Activated CD4-positive, CD25-positive, alpha-beta regulatory T cell (primary cell): ENCODE results near the gene TFRC.
"Not testable (repeated sequence)": the region's sequence is repeated elsewhere in the genome, so short reads cannot be mapped to it uniquely, and the experiment has no call there.

ENCODE experiments used
- DNase-seq, 4 experiments: peaks; one replicate each; lab custom pipeline; 2025; lab: John Stamatoyannopoulos, UW

TFRC gene

DNA sequence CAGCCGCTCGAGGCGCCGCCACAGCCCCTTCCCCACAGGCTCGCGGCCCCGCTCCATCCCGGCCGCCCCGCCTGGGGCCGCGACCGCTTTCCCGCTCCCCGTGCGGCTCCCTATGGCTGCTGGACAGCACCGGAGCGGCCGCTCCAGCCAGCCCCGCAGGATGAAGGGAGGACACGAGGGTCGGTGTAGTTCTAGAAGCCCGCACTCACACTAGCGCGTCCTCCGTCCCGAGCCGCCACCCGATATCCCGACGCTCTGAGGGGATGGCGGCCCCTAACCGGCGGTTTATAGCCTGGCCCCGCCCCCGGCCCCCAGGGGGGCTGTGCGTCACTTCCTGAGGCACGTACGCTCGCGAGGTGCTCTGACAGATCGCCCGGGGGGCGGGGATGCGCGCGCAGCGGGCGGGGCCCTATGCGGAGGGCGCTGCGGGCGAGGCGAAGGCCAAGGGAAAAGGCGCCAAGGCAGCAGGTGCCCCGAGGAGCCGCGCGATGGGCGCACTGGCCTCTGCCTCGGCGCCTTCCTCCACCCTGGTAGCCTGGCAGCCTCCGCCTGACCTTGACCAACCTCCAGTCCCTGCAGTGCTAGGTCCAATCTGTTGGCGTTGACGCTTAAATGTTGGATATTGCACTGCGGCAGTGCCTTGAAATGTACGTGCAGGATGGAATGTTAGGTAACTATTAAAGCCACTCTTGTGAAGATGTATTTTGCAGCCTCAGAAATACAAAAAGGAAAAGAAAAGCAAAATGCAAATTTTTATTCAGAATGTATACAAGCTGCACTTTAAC lies at the start of gene TFRC:
Gene TFRC, minus strand, starts transcription at position 257 of the 785 bp plus-strand sequence. CDS start 4,991 bp downstream, outside the sequence.
- peak; percentile 93 to 95 (median 94) for DNase-seq

DNA sequence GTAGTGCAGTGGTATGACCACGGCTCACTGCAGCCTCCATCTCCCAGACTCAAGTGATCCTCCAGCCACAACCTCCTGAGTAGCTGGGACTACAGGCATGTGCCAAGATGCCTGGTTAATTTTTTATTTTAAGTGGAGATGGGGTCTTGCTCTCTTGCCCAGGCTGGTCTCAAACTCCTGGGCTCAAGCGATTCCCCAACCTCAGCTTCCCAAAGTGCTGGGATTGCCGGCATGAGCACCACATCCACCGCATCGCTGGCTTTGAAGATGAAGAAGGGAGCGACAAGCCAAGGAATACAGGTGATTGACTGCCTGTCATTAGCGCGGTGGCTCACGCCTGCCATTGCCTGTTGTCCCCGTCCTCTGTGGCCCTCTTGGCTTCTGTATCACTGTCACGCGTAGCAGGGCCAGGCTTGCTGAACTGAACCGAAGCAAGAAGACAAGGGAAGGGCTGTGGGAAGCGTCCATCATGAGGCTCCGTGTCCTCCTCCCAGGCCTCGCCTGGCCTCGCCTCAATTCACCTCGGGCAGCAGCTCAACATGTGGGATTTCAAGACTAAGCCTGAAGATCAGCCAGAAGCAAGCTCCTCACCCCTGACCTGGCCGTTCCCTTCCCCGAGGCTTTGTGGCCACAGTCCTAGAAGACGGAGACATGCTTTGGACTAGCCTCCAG lies 46.4 kb upstream of the TFRC start:
- DNase-seq = no peak

DNA sequence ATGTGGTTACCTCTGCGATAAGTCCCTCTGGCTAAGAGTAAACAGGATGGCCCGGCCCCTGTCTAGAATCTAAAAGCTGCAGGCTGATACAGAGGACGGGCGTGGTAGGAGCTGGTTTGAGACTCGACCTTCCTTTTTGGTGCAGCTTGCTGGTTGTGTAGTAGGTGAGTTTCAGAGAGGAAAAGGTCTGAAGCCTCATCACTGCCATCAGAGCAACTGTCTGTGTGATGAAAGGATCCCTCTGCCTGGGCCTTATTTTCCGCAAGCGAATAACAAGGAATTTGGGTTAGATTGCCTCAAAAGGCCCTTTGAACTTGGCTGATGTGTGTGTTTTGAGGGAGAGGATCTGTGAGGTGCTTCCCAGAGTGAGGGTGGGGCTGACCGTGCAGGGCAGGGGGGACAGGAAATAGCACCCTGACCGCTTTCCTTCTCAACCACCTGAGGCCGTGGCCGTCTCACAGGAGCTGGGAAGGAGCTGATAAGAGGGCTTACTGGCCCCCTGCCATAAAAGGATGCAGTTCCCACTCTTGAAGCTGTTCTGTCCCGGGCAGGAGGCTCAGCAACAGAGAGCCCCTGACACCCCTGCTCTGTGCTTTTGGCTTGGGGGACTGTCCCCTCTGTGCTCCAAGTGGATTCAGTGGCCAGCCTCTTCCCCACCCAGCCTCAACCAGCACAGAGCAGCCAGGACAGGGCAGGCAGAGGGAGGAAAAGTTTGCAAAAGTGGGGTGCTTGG lies 45.6 kb upstream of the TFRC start:
- no peak for DNase-seq

DNA sequence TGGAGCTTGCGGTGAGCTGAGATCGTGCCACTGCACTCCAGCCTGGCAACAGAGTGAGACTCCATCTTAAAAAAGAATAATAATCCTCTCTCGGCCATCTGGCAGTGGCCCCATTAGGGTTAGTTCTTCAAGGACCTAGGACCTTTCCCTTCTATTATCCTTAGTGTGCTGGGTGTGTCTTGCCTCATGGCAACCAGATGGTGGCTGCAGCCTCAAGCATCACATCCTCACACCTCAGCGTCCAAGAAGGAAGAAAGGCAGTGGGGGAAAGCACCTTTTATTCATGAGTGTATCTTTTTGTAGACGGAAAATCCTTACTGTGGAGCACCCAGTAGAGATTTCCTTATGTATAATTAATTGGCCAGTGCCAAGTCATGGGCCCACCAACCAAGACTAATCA lies 42.7 kb upstream of the TFRC start:
- DNase-seq = no peak

DNA sequence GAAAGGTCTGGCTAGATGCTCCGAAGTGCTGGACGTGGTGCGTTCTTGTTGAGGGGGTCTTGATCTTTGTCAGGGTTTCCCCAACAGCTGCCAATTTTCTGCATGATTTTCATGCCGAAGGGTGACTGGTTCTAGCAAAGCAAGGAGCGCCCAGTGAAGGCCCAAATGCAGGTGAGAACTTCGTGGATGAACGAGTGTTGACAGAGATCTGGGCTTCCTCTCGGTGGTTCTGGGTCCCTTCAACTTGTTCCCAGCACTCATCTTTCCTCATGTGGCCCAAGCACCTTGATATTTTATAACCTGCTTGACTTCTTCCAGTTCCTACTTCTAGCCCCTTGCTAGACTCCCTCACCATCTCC lies 40.8 kb upstream of the TFRC start:
- DNase-seq = no peak

- DNase-seq = no peak
Observed at GRCh38 chr3:196122021-196122687, 40.3 kb upstream of the TFRC start.

DNA sequence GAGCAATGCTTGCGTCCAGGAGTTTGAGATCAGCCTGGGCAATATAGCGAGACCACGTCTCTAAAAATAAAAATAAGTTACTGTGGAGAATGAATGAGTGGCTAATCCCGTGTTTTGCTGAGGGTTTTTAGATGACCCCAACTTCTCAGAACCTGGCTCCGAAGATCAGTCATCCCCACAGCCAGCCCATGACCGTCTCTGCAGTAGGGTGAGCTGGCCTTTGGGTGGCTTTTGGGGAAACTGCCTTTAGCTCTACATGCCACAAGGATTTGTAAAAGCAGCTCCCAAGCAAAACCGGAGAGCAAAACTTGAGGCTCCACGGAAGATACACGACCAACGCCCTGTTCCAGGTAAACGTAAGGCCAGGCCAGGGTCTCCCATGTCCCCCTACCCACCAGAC lies 39.2 kb upstream of the TFRC start:
- DNase-seq = no peak

DNA sequence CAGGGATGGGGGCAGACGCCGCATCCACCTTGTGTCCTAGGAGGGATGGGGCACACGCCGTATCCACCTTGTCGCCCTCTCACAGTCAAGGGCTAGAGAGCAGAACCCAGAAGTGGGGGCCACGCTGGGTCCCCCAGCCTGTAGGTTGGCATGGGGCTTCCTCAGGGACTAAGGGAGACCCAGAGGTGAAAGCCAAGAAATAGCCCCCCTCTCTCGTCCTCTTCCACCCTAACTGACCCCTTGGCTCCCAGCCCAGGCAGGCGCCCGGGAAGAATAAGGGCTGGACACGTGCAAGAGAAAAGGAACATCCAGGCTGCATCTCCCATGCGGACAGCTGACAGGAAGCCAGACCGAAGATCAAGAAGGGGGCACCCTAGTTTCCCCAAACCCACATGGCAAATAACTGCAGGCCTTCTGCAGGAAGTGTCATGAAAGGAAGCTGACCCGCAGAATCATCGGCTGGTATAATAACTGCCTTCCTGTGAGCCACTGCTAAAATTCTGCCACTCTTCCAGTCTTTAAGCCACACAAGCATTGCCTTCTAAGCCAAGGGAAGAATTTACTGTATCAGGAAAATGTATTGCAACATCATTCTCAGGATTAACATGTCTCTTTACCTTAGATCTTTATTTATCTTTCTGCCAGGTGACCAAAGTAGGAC lies 38.5 kb upstream of the TFRC start:
- DNase-seq = no peak

DNA sequence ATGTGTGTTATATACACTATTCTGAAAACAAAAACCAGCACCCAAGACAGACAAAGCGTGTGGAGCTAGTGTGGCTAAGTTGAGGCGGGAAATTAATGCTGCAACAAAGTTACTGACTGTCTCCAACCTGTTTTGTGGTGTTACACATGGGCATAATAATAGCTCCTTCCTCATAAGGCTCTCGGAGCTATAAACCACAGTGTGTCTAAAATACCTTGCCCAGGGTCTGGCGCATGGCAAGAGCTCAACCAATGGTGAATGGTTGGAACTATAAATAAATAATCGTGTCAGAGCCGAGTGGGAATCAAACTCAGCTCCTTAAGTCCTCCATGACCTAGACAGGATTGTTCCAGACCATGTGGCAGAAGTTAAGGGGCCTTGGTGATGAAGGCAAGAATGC lies 35.9 kb upstream of the TFRC start:
- DNase-seq = no peak

GRCh38 chr3:196115678-196116083 lies 33.8 kb upstream of the TFRC start:
- no peak for DNase-seq

GRCh38 chr3:196111939-196112386 lies 30.1 kb upstream of the TFRC start:
- DNase-seq = no peak

DNA sequence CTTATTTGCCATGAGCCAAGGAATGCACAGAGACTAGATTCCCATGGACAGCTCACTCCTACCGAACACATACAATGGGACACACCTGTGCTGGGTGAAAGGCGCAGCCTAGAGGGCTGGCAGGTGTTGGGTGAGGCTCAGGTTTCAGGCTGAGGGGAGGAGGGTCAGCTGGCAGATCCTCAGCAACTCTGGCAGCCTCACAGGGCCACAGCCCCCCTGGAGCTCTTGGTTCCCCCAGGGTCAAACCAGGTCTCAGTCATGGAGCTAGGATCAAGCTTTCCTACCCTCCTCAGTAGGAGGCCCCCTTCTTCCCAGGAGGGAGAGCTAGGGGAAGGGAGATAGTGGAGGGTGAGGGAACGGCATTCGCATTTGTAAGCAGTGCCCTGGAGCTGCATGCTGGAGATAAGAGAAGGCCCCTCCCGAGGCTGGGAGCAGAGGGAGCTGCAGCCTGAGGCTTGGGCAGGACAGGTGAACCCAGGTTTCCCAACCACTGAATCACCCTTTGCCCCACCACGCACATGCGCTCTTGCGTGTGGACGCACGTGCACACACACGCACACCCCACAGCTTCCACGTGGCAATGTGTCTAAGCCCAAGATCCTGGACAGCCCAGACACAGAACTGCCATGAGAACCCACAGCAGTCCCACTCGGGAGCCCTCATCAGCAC lies 26.3 kb upstream of the TFRC start:
- no peak for DNase-seq

DNA sequence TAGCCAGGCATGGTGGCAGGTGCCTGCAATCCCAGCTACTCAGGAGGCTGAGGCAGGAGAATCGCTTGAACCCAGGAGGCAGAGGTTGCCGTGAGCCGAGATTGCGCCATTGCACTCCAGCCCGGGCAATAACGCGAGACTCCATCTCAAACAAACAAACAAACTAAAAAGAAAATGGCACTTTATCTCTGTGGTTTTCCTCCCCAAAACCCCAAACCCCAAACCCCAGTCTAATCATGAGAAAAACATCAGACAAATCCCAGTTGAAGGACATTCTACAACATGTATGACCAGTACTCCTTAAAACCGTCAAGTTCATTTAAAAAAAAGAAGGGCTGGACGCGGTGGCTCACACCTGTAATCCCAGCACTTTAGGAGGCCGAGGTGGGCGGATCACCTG lies 22.8 kb upstream of the TFRC start:
- not testable (repeated sequence) for DNase-seq

DNA sequence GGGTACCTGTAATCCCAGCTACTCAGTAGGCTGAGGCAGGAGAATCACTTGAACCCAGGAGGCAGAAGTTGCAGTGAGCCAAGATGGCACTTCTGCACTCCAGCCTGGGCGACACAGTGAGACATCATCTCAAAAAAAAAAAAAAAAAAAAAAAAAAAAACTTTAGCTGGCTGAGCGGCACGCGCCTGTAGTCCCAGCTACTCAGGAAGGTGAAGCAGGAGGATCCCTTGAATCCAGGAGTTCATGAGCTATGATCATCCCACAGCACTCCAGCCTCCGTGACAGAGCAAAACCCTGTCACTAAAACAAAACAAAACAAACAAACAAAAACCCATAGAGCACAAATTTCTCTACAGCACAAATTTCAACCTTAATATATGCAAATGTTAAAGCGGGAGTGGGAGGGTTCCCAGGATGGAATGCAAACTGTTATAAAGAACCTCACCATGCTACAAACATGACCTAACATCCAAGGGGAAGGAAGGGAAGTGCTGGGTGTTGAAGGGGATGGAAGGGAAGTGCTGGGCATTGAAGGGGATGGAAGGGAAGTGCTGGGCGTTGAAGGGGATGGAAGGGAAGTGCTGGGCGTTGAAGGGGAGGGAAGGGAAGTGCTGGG lies 16.6 kb upstream of the TFRC start:
- not testable (repeated sequence) for DNase-seq

- DNase-seq = no peak
Observed at GRCh38 chr3:196097373-196098154, 15.7 kb upstream of the TFRC start.

DNA sequence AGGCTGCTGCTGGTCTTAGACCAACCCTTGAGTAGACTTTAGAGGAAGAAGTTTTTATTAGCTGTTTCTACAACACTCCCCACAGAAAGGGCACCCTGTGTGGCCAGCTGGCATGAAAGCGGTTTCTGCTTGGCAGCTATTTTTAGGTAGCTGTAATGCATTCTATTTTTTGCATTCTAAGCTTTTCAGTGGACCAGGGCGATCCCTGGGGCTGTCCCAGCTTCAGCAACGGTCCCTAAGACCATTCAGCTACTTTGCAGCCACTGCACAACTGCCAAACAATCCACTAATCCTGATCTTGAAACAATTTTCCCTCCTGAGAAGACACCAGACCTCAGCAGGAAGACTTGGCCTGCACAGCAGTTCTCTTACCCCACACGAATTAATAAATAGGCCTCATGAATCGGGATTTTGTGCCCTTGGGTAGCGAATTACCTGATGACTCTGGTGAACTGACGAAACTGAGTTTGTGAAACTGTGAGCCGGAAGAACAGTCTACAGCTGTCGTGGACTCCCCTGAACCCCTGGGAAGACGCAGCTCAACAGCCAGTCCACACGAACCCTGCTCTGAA lies 14.6 kb upstream of the TFRC start:
- no peak for DNase-seq

GRCh38 chr3:196093317-196094111 lies 11.6 kb upstream of the TFRC start:
- DNase-seq = no peak

DNA sequence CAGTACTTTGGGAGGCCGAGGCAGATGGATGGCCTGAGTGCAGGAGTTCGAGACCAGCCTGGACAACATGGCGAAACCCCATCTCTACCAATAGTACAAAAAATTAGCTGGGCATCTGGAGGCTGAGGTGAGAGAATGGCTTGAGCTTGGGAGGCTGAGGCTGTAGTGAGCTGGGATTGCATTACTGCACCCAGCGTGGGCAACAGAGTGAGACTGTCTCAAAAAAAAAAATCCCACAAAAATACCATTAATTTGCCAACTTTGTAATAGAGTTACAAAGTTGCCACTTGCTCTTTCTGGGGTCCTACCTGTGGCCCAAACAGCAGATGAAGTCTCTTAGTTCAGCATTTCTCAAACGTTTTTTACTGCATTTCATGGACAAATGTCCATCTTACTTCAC lies 6.0 kb upstream of the TFRC start:
- DNase-seq = no peak

GRCh38 chr3:196082619-196082971 lies 705 bp upstream of the TFRC start:
- DNase-seq = no peak
